ENCODE results near the gene SASH1. TPM values are rescaled to one million over a fixed set of nuclear protein-coding genes. Genes with fewer than 3 reads are reported as not detected.

Gene SASH1
- total RNA-seq, 1 experiment from 2014 or later: 33.2 TPM

DNA sequence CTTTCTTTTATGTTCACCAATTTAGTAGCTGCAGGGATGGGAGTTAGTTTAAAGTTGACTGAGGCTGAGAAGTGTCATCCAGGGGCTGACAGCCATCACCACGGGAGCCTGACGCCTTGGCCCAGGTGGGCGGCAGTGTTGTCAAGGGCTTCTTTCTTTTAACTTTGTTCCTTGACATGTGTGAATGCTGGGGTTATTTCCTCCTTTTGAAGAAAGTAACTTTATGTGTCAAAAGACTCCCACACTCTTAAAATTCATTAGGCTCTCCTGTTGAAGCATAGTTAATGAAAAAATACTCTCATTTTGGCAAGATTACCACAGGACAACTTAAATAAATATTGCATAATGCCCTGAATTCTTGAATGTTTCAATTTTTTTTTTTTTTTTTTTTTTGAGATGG, 50.0 kb downstream of the SASH1 start:
- H2BK5ac ChIP-seq (ENCODE audit: insufficient read length, low read length): no peak overlapping the region
- H3T11ph ChIP-seq (ENCODE audit: low read length): no peak overlapping the region
- H2BK120ac ChIP-seq (ENCODE audit: low read depth, low read length, poor library complexity, severe bottlenecking): no peak overlapping the region
- no peak for DNase-seq
- no peak overlapping the region for H3K23ac ChIP-seq (ENCODE audit: insufficient read length, low read depth, low read length)
- Mint-ChIP-seq H3K27me3 (ENCODE audit: low read depth) (no peaks in the 10 kb centered on the region), H3K4me1 (peaks cover 7 to 12% of the 10 kb centered on the region in 2 experiments), H3K27ac (peak overlapping the region in 1 of 3 experiments; percentile 44; a peak in 1 of 7 replicates), H3K36me3 (ENCODE audit: insufficient read depth in 1 of 3, low read depth in 3 of 3) (peaks cover 0 to 23% (median 22%) of the 10 kb centered on the region in 3 experiments; a peak in 6 of 7 replicates), H3K4me3 (no peak overlapping the region), H3K9me3 (no peaks in the 10 kb centered on the region)
- H3K14ac ChIP-seq (ENCODE audit: insufficient read depth, low read length): no peak overlapping the region
- no peaks in the 10 kb centered on the region for H3K79me2 ChIP-seq (ENCODE audit: insufficient read depth, low read length)
- WGBS (ENCODE audit: extremely low coverage, insufficient read length, low lambda C conversion rate): no CpG with 5 or more reads among the region's 3 CpGs
- no peaks in the 10 kb centered on the region for H3K4me1 ChIP-seq (ENCODE audit: insufficient read depth, low read length)
- H3K18ac ChIP-seq (ENCODE audit: insufficient read length, low read depth, low read length): no peak overlapping the region
- no peak overlapping the region for H3K56ac ChIP-seq (ENCODE audit: insufficient read length, low read depth, low read length)
- H3K27ac ChIP-seq (ENCODE audit: insufficient read length, low read depth, low read length): no peak overlapping the region
- no peak overlapping the region for H2BK20ac ChIP-seq (ENCODE audit: low read depth, low read length, poor library complexity, severe bottlenecking)
- H4K20me1 ChIP-seq (ENCODE audit: control insufficient read depth, insufficient read depth, insufficient read length): no peaks in the 10 kb centered on the region
- H2BK12ac ChIP-seq (ENCODE audit: insufficient read length, low read depth, low read length): no peak overlapping the region
- H3K9ac ChIP-seq (ENCODE audit: extremely low read depth, insufficient read length, low read length): no peak overlapping the region
- no peaks in the 10 kb centered on the region for H3K27me3 ChIP-seq (ENCODE audit: insufficient read depth, low read length)
- no peak overlapping the region for H4K5ac ChIP-seq (ENCODE audit: insufficient read length, low read depth, low read length)
- H2AFZ ChIP-seq (ENCODE audit: low read length): no peak overlapping the region
- TF ChIP-seq, protein P1, sequence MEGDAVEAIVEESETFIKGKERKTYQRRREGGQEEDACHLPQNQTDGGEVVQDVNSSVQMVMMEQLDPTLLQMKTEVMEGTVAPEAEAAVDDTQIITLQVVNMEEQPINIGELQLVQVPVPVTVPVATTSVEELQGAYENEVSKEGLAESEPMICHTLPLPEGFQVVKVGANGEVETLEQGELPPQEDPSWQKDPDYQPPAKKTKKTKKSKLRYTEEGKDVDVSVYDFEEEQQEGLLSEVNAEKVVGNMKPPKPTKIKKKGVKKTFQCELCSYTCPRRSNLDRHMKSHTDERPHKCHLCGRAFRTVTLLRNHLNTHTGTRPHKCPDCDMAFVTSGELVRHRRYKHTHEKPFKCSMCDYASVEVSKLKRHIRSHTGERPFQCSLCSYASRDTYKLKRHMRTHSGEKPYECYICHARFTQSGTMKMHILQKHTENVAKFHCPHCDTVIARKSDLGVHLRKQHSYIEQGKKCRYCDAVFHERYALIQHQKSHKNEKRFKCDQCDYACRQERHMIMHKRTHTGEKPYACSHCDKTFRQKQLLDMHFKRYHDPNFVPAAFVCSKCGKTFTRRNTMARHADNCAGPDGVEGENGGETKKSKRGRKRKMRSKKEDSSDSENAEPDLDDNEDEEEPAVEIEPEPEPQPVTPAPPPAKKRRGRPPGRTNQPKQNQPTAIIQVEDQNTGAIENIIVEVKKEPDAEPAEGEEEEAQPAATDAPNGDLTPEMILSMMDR (conservative IDR thresholded peaks at IDR 0.05): no peak
- H3K4me2 ChIP-seq (ENCODE audit: insufficient read depth, insufficient read length, low read length): no peak overlapping the region
- H3K4ac ChIP-seq (ENCODE audit: low read depth, low read length): no peak overlapping the region
- H2AK5ac ChIP-seq (ENCODE audit: insufficient read length, low read length): no peak overlapping the region
- H4K8ac ChIP-seq (replicated peaks; ENCODE audit: insufficient read length, low read depth, low read length): no peak overlapping the region
- H4K91ac ChIP-seq (ENCODE audit: insufficient read length, low read depth, low read length): no peak overlapping the region
- no peaks in the 10 kb centered on the region for H3K9me3 ChIP-seq (ENCODE audit: control insufficient read depth, low read depth, low read length)
- no peak overlapping the region for H2BK15ac ChIP-seq (ENCODE audit: low read depth, low read length)
- H3K79me1 ChIP-seq (ENCODE audit: insufficient read depth, low read depth, low read length, poor library complexity, severe bottlenecking): no peaks in the 10 kb centered on the region
- H3K23me2 ChIP-seq (ENCODE audit: insufficient read length, low read depth, low read length, poor library complexity, severe bottlenecking): no peaks in the 10 kb centered on the region
